Loucy (cell line): ENCODE measurements around the gene MAST4.

Source experiments
- CTCF ChIP-seq: fragments of 200-600 bp; sonication (generic); conservative IDR thresholded peaks from 2 replicates; pipeline ENCODE4 v1.5.1; 2014; ENCODE audit warnings: mild to moderate bottlenecking, antibody characterized with exemption, low read length
- EZH2phosphoT487 ChIP-seq: fragments of 200-600 bp; IDR thresholded peaks from 2 replicates; pipeline ENCODE4 v1.6.1; 2018; ENCODE audit warnings: antibody characterized with exemption, mild to moderate bottlenecking, moderate library complexity, borderline replicate concordance

GRCh38 chr5:66739021-66739420 is 142.8 kb downstream of the MAST4 start:
- TF ChIP-seq CTCF: no peak
- no peak for TF ChIP-seq EZH2phosphoT487
